22Rv1 (cell line): ENCODE data around the gene CAD.

Experiments used
- ZFX ChIP-seq: fragments of 450-650 bp; IDR thresholded peaks from 2 replicates; pipeline ENCODE4 v1.6.1; 2017; ENCODE audit warnings: antibody characterized with exemption, borderline replicate concordance
- TF ChIP-seq, protein P1 (sequence below): fragments of 450-650 bp; IDR thresholded peaks from 2 replicates; pipeline ENCODE4 v1.5.1; 2017; ENCODE audit warnings: mild to moderate bottlenecking

DNA sequence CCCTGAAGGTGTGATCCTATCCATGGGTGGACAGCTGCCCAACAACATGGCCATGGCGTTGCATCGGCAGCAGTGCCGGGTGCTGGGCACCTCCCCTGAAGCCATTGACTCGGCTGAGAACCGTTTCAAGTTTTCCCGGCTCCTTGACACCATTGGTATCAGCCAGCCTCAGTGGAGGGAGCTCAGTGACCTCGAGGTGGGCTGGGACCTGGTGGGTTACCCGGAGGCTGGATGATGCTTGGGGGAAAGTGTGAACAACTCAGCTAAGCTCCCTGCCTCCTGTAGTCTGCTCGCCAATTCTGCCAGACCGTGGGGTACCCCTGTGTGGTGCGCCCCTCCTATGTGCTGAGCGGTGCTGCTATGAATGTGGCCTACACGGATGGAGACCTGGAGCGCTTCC lies 16.2 kb downstream of the CAD start:
- TF ChIP-seq, protein P1, sequence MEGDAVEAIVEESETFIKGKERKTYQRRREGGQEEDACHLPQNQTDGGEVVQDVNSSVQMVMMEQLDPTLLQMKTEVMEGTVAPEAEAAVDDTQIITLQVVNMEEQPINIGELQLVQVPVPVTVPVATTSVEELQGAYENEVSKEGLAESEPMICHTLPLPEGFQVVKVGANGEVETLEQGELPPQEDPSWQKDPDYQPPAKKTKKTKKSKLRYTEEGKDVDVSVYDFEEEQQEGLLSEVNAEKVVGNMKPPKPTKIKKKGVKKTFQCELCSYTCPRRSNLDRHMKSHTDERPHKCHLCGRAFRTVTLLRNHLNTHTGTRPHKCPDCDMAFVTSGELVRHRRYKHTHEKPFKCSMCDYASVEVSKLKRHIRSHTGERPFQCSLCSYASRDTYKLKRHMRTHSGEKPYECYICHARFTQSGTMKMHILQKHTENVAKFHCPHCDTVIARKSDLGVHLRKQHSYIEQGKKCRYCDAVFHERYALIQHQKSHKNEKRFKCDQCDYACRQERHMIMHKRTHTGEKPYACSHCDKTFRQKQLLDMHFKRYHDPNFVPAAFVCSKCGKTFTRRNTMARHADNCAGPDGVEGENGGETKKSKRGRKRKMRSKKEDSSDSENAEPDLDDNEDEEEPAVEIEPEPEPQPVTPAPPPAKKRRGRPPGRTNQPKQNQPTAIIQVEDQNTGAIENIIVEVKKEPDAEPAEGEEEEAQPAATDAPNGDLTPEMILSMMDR, result no peak
- TF ChIP-seq ZFX, result no peak
